Stomach (tissue), 4 donors: ENCODE data around the gene KDM1B.

Experiments
- CTCF ChIP-seq, 7 experiments: fragments of 450-650 bp in 4 of 7; fragments of 200-600 bp in 3 of 7; sonication (generic) in 3 of 7; IDR thresholded peaks; one replicate each; pipeline ENCODE4 v1.5.1; 2016 to 2019; ENCODE audit warnings: antibody characterized with exemption in 7 of 7, control low read depth in 2 of 7, mild to moderate bottlenecking in 1 of 7
- POLR2A ChIP-seq, 4 donors: fragments of 450-650 bp; IDR thresholded peaks; one replicate each; pipeline ENCODE4 v1.6.1; 2016; ENCODE audit warnings: antibody characterized with exemption in 4 of 4, control low read depth in 2 of 4, mild to moderate bottlenecking in 1 of 4, moderate library complexity in 1 of 4
- POLR2AphosphoS5 ChIP-seq, 3 donors: sonication (generic); formaldehyde crosslinking; IDR thresholded peaks; one replicate each; pipeline ENCODE4 v1.6.1; 2016; ENCODE audit warnings: antibody characterized with exemption in 3 of 3

- TF ChIP-seq CTCF (IDR thresholded peaks at IDR 0.05) (no peak), POLR2A (IDR thresholded peaks at IDR 0.05) (no peak), POLR2AphosphoS5 (IDR thresholded peaks at IDR 0.05) (no peak)
Measured at GRCh38 chr6:18187701-18188100, 32.5 kb downstream of the KDM1B start.
